Right lobe of liver (tissue), 6 donors: ENCODE measurements around the gene CEMP1. TPM values are rescaled to one million over a fixed set of nuclear protein-coding genes. Genes with fewer than 3 reads are reported as not detected.

Source experiments
- ATAC-seq, 4 donors: fragments of 200-7000 bp; cut with Tn5 transposase; one replicate each; pipeline ENCODE4 v1.9.1; 2020; ENCODE audit warnings: mild to moderate bottlenecking in 4 of 4, moderate library complexity in 4 of 4
- DNase-seq, 3 donors: peaks; one replicate each; pipeline ENCODE4 v3.0.0-alpha.2; 2020
- H3K27ac ChIP-seq, 3 donors: fragments of 200-600 bp; one replicate each; pipeline ENCODE4 v1.8.0; 2022
- H3K27me3 ChIP-seq, 2 donors: fragments of 200-600 bp; one replicate each; pipeline ENCODE4 v1.8.0; 2022
- H3K36me3 ChIP-seq, 4 donors: fragments of 200-600 bp; sonication (generic) in 1 of 4; one replicate each; pipeline versions ENCODE4 v1.5.1 to v1.8.0; 2017 to 2022; ENCODE audit warnings: control low read depth in 1 of 4
- H3K4me1 ChIP-seq, 4 donors: fragments of 200-600 bp; sonication (generic) in 1 of 4; one replicate each; pipeline versions ENCODE4 v1.5.1 to v1.8.0; 2017 to 2022; ENCODE audit warnings: control low read depth in 1 of 4
- H3K4me3 ChIP-seq, 3 donors: fragments of 200-600 bp; one replicate each; pipeline ENCODE4 v1.8.0; 2022
- H3K9me3 ChIP-seq, 4 donors: fragments of 200-600 bp; sonication (generic) in 1 of 4; one replicate each; pipeline versions ENCODE4 v1.5.1 to v1.8.0; 2017 to 2022; ENCODE audit warnings: control low read depth in 1 of 4
- CTCF ChIP-seq, 4 donors: fragments of 200-600 bp in 3 of 4; fragments of 450-650 bp in 1 of 4; IDR thresholded peaks; one replicate each; pipeline versions ENCODE4 v1.5.1 to v1.8.0; 2016 to 2022; ENCODE audit warnings: antibody characterized with exemption in 4 of 4, mild to moderate bottlenecking in 2 of 4
- POLR2A ChIP-seq: fragments of 450-650 bp; IDR thresholded peaks from one replicate; pipeline ENCODE4 v1.6.1; 2017; ENCODE audit warnings: antibody characterized with exemption, mild to moderate bottlenecking
- whole genome bisulfite sequencing: methylation state at CpG from one replicate; pipeline ENCODE4 v1.1.6; 2018; ENCODE audit warnings: low coverage, low lambda C conversion rate; ENCODE audit not compliant: insufficient coverage; ENCODE audit errors: missing lambda C conversion rate; 5-methylcytosine and 5-hydroxymethylcytosine counted together
- intact Hi-C, 2 donors: fragments of 100-400 bp; cut with DNase I; formaldehyde crosslinking; loops; one replicate each; pipeline versions ENCODE4 v1.11.2 to v1.14.1; 2022
- total RNA-seq, 6 experiments: library from RNA; depleted of rRNA in 2 of 6; stranded (reverse); fragments of >200 nt in 2 of 6; fragmentation: NEBNext Ultra II Directional in 3 of 6; extraction: Animal tissue kit (Norgen Biotek cat#: 25700) in 3 of 6; gene quantifications; one replicate each; pipeline versions ENCODE4 v1.1.0 to v1.2.4, GENCODE V29; 2016 to 2023
- donor health status: DM: no; HTN: yes; CAD: no.
- donor health status: DM: no; HTN: no; CAD: no.
- donor health status: DM: no; HTN: no; CAD: no.
- donor health status: DM: no; HTN: yes; CAD: no.
- donor health status: DM: no; HTN: yes; CAD: no.

Gene CEMP1
- total RNA-seq, 6 experiments from 2014 or later: 0.22 to 0.29 TPM; not detected in 4

- no peak overlapping the region for H3K27ac ChIP-seq
- H3K27me3 ChIP-seq: no peaks in the 10 kb centered on the region
- TF ChIP-seq POLR2A (no peak), CTCF (IDR thresholded peaks at IDR 0.05) (peak in 2 of 4 donors; percentile 8 to 16)
- peaks cover 0 to 34% (median 9%) of the 10 kb centered on the region in 4 donors for H3K4me1 ChIP-seq
- WGBS: 62% methylated on average over 13 of the region's 29 CpGs
- ATAC-seq (peak in 3 of 4 donors; percentile 27 to 40 (median 34)), DNase-seq (peak in 2 of 3 donors; percentile 56 to 62)
- H3K9me3 ChIP-seq: no peaks in the 10 kb centered on the region
- no peak overlapping the region for H3K4me3 ChIP-seq
- H3K36me3 ChIP-seq: peaks cover 0 to 4% (median 0%) of the 10 kb centered on the region in 4 donors
- intact Hi-C loops: no loop called here
Observed at GRCh38 chr16:2486645-2487516, 44.3 kb downstream of the CEMP1 start.

GRCh38 chr16:2485811-2486507 is 45.2 kb downstream of the CEMP1 start:
- Histone ChIP-seq H3K27me3 (no peaks in the 10 kb centered on the region), H3K4me1 (peaks cover 0 to 36% (median 9%) of the 10 kb centered on the region in 4 donors), H3K9me3 (no peaks in the 10 kb centered on the region), H3K4me3 (no peak overlapping the region), H3K27ac (no peak overlapping the region), H3K36me3 (peaks cover 0 to 4% (median 0%) of the 10 kb centered on the region in 4 donors)
- no peak for TF ChIP-seq CTCF (IDR thresholded peaks at IDR 0.05)
- TF ChIP-seq POLR2A: no peak
- ATAC-seq (no peak), DNase-seq (peak in 1 of 3 donors; percentile 44)
- 84% methylated on average over 12 of the region's 33 CpGs for WGBS
- intact Hi-C loops: no loop called here

- DNase-seq (peak; percentile 65 to 80 (median 78)), ATAC-seq (peak; percentile 80 to 88 (median 85))
- intact Hi-C loops: no loop called here
- H3K9me3 ChIP-seq: no peaks in the 10 kb centered on the region
- 31% methylated on average over 7 of the region's 13 CpGs for WGBS
- H3K36me3 ChIP-seq: no peaks in the 10 kb centered on the region
- H3K27ac ChIP-seq: peak overlapping the region; percentile 18 to 78 (median 60)
- TF ChIP-seq CTCF (IDR thresholded peaks at IDR 0.05) (no peak), POLR2A (no peak)
- peaks cover 0 to 36% (median 9%) of the 10 kb centered on the region in 4 donors for H3K4me1 ChIP-seq
- H3K27me3 ChIP-seq: no peaks in the 10 kb centered on the region
- no peak overlapping the region for H3K4me3 ChIP-seq
Observed at GRCh38 chr16:2484898-2485508, 46.2 kb downstream of the CEMP1 start.

- peak overlapping the region; percentile 18 to 78 (median 60) for H3K27ac ChIP-seq
- peak in 2 of 4 donors; percentile 8 to 11 for ATAC-seq
- intact Hi-C loops: no loop called here
- DNase-seq: no peak
- WGBS: 89% methylated on average over 11 of the region's 16 CpGs
- peaks cover 0 to 36% (median 9%) of the 10 kb centered on the region in 4 donors for H3K4me1 ChIP-seq
- H3K9me3 ChIP-seq: no peaks in the 10 kb centered on the region
- TF ChIP-seq CTCF (IDR thresholded peaks at IDR 0.05): no peak
- TF ChIP-seq POLR2A: no peak
- no peaks in the 10 kb centered on the region for H3K27me3 ChIP-seq
- H3K4me3 ChIP-seq: no peak overlapping the region
- H3K36me3 ChIP-seq: no peaks in the 10 kb centered on the region
Observed at GRCh38 chr16:2483939-2484897, 47.0 kb downstream of the CEMP1 start.
